ENCODE results near the gene AGR2.

- TF ChIP-seq YY1 (IDR thresholded peaks at IDR 0.05; ENCODE audit: extremely low read depth, insufficient replicate concordance, low read depth, low read length) (no peak), CTCF (IDR thresholded peaks at IDR 0.05 in 2 of 3, conservative IDR thresholded peaks at IDR 0.05 in 1 of 3; ENCODE audit: borderline replicate concordance in 1 of 3, insufficient read depth in 1 of 3, low read depth in 2 of 3, low read length in 2 of 3) (no peak), EZH2 (IDR thresholded peaks at IDR 0.05) (no peak), TCF7L2 (IDR thresholded peaks at IDR 0.05; ENCODE audit: borderline replicate concordance, extremely low read depth, insufficient read depth, insufficient read length) (no peak), EZH2phosphoT487 (IDR thresholded peaks at IDR 0.05; ENCODE audit: borderline replicate concordance) (no peak), JUND (IDR thresholded peaks at IDR 0.05) (no peak)
These were observed 60.1 kb downstream of the AGR2 start for GRCh38 chr7:16744518-16745250.
